ENCODE data around the gene VSIG10L. TPM values are rescaled to one million over a fixed set of nuclear protein-coding genes. Genes with fewer than 3 reads are reported as not detected.

The VSIG10L gene
- total RNA-seq, 1 donor from 2014 or later = 5.9 TPM

DNA sequence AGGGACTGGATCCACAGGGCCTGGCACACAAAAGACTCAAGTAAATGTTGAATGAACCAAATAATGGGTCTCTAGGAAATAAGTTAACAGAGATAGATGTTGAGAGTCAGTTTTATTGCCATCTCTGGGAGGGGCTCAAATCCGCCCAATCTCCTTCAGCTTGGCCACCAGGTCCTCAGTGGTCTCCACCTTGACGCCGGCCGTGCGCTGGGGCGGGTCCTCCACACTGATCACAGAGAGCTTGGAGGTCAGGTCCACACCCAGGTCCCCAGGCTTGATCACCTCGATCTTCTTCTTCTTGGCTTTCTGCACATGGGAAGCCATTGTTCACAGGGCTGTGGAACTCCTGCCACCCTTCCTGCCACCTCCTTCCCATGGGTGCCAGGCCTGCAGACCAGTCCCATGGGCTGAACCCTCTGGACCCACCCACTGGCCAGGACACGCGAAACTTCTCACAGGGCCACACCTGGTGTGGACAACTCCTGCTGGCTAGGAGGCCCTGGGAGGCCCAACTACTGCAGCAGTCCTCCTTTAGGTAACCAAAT lies 3.2 kb upstream of the VSIG10L start:
- peaks cover 12% of the 10 kb centered on the region for H3K27me3 Mint-ChIP-seq
- H3K27ac Mint-ChIP-seq = no peak overlapping the region
- H3K4me3 Mint-ChIP-seq = no peak overlapping the region
- TF ChIP-seq, protein P1, sequence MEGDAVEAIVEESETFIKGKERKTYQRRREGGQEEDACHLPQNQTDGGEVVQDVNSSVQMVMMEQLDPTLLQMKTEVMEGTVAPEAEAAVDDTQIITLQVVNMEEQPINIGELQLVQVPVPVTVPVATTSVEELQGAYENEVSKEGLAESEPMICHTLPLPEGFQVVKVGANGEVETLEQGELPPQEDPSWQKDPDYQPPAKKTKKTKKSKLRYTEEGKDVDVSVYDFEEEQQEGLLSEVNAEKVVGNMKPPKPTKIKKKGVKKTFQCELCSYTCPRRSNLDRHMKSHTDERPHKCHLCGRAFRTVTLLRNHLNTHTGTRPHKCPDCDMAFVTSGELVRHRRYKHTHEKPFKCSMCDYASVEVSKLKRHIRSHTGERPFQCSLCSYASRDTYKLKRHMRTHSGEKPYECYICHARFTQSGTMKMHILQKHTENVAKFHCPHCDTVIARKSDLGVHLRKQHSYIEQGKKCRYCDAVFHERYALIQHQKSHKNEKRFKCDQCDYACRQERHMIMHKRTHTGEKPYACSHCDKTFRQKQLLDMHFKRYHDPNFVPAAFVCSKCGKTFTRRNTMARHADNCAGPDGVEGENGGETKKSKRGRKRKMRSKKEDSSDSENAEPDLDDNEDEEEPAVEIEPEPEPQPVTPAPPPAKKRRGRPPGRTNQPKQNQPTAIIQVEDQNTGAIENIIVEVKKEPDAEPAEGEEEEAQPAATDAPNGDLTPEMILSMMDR (conservative IDR thresholded peaks at IDR 0.05) = no peak
- no peaks in the 10 kb centered on the region for H3K9me3 Mint-ChIP-seq
- no peak for DNase-seq (ENCODE audit: extremely low spot score, unreplicated experiment)
- H3K36me3 Mint-ChIP-seq = peaks cover 7% of the 10 kb centered on the region
- peaks cover 19% of the 10 kb centered on the region for H3K4me1 Mint-ChIP-seq (ENCODE audit: unreplicated experiment)

DNA sequence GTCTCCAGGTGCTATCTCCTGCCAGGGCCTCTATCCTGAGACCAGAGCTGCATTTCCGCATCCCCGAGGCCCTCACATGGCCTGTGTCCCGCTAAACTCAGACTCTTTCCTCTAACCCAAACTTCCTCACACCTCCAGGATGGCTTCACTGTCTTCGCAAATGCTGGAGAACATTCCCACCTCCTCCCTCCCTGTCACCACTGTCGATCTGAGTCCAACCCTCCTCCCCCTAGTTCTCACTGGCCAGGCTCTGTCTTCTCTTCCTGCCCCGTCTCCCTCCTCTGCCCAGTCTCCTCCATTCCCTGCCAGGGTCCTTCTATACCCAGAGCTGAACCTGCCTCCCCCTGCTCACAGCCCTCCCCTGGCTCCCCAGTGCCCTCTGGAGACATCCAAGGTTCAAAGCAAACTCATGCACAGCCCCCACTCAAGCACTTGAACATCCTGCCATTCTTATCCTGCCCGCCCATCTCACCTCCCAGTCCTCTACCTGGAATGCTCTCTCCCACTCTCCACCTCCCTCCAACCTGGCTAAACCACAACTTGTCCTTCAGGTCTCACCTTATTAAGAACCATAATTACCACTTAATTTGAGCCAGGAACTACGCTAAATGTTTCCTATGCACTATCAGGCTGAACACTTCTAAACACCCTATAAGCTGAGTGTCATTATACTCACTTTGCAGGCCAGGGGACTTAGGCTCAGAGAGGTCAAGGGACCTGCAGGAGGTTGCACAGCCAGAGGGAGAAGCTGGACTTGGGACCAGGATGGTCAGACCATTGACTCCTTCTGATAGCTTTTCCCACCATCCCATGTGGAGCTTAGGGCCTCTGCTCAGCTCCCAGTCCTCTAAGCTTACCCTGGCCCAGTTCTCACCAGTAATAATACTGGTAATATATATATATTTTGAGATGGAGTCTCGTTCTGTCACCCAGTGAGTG lies 961 bp upstream of the VSIG10L start:
- peaks cover 12% of the 10 kb centered on the region for H3K27me3 Mint-ChIP-seq
- peaks cover 28% of the 10 kb centered on the region for H3K4me1 Mint-ChIP-seq (ENCODE audit: unreplicated experiment)
- TF ChIP-seq, protein P1 (conservative IDR thresholded peaks at IDR 0.05) = no peak
- H3K36me3 Mint-ChIP-seq = peaks cover 7% of the 10 kb centered on the region
- no peaks in the 10 kb centered on the region for H3K9me3 Mint-ChIP-seq
- H3K27ac Mint-ChIP-seq = peak overlapping the region; percentile 19
- H3K4me3 Mint-ChIP-seq = peak overlapping the region; percentile 76
- no peak for DNase-seq (ENCODE audit: extremely low spot score, unreplicated experiment)

DNA sequence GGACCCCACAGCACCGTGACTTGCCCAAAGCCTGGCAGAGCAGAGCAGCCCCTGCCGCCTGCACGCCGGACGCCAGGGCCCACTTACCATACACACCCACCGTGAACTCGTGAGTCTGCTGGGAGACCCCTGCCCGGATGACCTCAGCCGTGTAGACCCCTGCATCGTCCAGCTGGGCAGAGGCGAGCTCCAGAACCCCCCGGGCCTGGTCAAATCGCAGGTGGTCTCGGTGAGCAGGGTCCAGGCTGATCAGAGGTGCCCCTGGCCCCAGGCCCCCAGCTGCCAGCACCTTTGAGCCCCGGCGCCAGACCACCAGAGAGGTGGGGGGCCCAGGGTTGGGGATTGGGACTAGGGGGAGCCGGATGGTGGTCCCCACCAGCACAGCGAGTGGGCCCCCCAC lies 873 bp downstream of the VSIG10L start:
- TF ChIP-seq, protein P1 (conservative IDR thresholded peaks at IDR 0.05) = no peak
- DNase-seq (ENCODE audit: extremely low spot score, unreplicated experiment) = no peak
- Mint-ChIP-seq H3K27ac (peak overlapping the region; percentile 62), H3K4me3 (peak overlapping the region; percentile 79), H3K36me3 (peaks cover 3% of the 10 kb centered on the region), H3K27me3 (peaks cover 12% of the 10 kb centered on the region), H3K4me1 (ENCODE audit: unreplicated experiment) (peaks cover 24% of the 10 kb centered on the region), H3K9me3 (no peaks in the 10 kb centered on the region)

DNA sequence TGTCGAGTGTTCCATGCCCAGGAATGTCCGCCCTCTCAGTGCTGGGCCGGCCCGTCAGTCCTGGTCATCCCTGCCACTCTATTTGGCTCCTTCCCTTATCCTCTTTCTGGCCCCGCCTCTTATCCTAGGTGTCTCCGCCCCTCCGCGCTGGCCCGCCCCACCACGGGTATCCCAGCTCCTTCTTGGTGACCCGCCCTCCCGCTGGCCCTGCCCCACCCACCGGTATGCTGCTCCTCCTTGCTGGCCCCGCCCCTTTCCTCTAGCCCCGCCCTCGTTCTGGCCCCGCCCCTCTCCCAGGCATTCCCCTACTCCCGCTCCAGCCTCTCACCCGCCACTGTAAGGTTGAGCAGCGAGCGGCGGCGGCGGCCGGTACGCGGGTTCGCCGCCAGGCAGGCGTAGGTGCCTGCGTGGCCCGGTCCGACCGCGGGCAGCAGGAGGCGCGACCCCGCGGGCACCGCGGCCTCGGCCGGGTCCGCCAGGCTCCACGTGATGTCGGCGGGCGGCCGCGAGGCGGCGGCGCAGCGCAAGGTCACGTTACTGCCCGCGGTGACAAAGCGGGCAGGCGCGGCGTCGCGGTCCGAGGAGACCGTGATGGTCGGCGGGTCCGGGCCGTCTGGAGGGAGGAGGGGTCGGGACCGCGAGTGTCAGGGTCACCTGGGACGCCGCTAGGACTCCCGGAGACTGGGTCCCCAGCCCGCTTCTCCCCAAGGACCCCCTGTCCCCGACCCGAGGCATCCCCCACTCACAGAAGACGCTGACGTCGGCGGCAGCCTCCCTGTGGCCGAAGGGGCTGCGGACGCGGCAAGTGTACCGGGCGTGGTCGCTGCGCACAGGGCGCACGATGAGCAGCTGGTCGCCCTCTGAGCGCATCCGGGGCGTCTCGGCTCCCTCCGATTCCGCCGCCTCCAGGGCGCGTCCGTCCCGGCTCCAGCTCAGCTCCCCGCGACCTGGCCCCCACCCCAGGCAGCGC lies 2.0 kb downstream of the VSIG10L start:
- peak; percentile 97 for DNase-seq (ENCODE audit: extremely low spot score, unreplicated experiment)
- H3K4me3 Mint-ChIP-seq = peak overlapping the region; percentile 98
- H3K9me3 Mint-ChIP-seq = no peaks in the 10 kb centered on the region
- peaks cover 24% of the 10 kb centered on the region for H3K4me1 Mint-ChIP-seq (ENCODE audit: unreplicated experiment)
- peak overlapping the region; percentile 96 for H3K27ac Mint-ChIP-seq
- TF ChIP-seq, protein P1 (conservative IDR thresholded peaks at IDR 0.05) = peak; percentile 48
- peaks cover 12% of the 10 kb centered on the region for H3K27me3 Mint-ChIP-seq
- H3K36me3 Mint-ChIP-seq = peaks cover 3% of the 10 kb centered on the region

DNA sequence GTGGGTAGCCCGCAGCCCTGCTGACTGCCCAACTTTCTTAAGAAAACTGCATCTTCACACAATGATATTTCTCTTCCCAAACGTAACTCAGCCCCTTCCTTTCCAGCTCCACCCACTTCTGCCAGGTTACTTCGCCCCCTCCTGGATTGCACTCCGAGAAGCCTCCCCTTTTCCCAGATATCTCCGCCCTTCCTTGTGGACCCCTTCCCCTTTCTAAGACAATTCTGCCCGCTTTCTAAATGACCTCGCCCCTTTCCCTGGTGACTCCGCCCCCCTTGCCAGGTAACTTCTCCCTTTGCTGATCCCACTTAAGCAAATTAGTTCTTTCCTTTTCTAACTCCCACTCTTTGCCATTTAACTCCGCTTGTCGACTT lies 2.6 kb downstream of the VSIG10L start:
- Mint-ChIP-seq H3K27me3 (peaks cover 12% of the 10 kb centered on the region), H3K9me3 (no peaks in the 10 kb centered on the region), H3K4me3 (peak overlapping the region; percentile 98), H3K36me3 (no peaks in the 10 kb centered on the region), H3K4me1 (ENCODE audit: unreplicated experiment) (peaks cover 24% of the 10 kb centered on the region), H3K27ac (peak overlapping the region; percentile 96)
- TF ChIP-seq, protein P1 (conservative IDR thresholded peaks at IDR 0.05) = no peak
- no peak for DNase-seq (ENCODE audit: extremely low spot score, unreplicated experiment)

All from type B pancreatic cell (in vitro differentiated cells).